HS-5 (cell line): ENCODE results near the gene PDE10A.

Experiments used
- DNase-seq: peaks from one replicate; pipeline ENCODE4 v3.0.0-alpha.2; 2012; ENCODE audit warnings: low read depth

The PDE10A gene

DNA sequence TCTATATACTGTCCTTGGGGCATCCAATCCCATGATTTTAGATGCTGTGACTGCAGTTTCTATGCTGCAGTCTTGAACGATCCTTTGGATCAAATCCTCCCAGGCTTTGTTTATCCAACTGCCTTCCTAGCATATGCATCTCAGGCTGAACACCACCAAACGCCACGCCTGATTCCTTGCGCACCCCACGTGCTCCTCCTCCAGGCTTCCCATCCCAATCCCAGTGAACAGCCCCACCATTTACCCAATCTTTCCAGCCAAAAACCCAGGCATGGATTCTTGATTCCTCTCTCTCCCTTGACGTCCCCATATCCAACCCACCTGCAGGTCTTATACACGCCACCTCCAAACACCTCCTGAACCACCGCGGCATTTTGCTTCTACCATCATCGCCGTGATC lies 7.8 kb downstream of the PDE10A start:
- no peak for DNase-seq

- DNase-seq = no peak
These were observed 8.9 kb downstream of the PDE10A start for GRCh38 chr6:165654144-165654543.

GRCh38 chr6:165653607-165654006 lies 9.4 kb downstream of the PDE10A start:
- no peak for DNase-seq

GRCh38 chr6:165653196-165653595 lies 9.8 kb downstream of the PDE10A start:
- no peak for DNase-seq

GRCh38 chr6:165652766-165653165 lies 10.3 kb downstream of the PDE10A start:
- no peak for DNase-seq

GRCh38 chr6:165649166-165650137 lies 13.6 kb downstream of the PDE10A start:
- DNase-seq = no peak

GRCh38 chr6:165647041-165647440 lies 16.0 kb downstream of the PDE10A start:
- no peak for DNase-seq

- no peak for DNase-seq
These were observed 17.1 kb downstream of the PDE10A start for GRCh38 chr6:165645919-165646318.

- DNase-seq = no peak
These were observed 18.3 kb downstream of the PDE10A start for GRCh38 chr6:165644586-165645266.

DNA sequence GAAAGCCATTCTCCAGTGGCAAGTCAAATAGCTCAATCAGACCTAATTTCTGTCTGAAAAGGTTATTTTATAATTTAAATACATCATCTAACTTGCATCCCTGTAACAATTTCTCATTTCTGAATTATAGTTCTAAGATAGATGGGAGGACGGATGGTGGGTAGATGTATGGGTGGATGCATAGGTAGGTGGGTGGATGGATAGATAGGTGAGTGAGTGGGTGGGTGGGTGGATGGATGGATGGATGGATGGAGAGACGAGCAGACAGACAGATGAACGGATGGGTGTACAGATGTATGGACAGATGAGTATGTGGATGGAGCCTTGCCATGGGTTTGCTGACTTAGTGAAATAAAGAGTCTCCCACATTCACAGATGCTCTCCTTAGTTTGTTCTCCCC lies 20.0 kb downstream of the PDE10A start:
- DNase-seq = no peak

GRCh38 chr6:165641672-165642156 lies 21.3 kb downstream of the PDE10A start:
- DNase-seq = no peak

- DNase-seq = no peak
These were observed 22.2 kb downstream of the PDE10A start for GRCh38 chr6:165640806-165641205.

DNA sequence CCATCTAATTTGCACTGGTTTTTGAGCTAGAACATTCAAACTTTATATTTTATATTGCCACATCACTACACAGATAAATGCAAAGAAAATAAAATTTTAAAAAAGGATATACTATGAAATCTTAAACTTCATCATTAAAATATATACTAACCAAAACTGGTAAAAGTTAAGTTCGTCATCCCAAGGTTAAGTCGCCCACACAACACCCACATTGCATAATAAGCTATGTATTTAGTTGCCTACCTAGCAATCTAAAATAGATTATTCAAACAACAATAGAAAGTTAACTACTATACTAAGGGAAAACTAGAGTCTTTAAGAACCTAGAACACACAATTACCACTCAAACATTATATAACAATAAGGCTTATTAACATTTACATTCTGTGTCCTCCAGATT lies 24.5 kb downstream of the PDE10A start:
- no peak for DNase-seq

- DNase-seq = no peak
These were observed 25.5 kb downstream of the PDE10A start for GRCh38 chr6:165637586-165637985.

GRCh38 chr6:165636402-165637048 lies 26.5 kb downstream of the PDE10A start:
- DNase-seq = no peak

GRCh38 chr6:165635965-165636364 lies 27.1 kb downstream of the PDE10A start:
- DNase-seq = no peak

DNA sequence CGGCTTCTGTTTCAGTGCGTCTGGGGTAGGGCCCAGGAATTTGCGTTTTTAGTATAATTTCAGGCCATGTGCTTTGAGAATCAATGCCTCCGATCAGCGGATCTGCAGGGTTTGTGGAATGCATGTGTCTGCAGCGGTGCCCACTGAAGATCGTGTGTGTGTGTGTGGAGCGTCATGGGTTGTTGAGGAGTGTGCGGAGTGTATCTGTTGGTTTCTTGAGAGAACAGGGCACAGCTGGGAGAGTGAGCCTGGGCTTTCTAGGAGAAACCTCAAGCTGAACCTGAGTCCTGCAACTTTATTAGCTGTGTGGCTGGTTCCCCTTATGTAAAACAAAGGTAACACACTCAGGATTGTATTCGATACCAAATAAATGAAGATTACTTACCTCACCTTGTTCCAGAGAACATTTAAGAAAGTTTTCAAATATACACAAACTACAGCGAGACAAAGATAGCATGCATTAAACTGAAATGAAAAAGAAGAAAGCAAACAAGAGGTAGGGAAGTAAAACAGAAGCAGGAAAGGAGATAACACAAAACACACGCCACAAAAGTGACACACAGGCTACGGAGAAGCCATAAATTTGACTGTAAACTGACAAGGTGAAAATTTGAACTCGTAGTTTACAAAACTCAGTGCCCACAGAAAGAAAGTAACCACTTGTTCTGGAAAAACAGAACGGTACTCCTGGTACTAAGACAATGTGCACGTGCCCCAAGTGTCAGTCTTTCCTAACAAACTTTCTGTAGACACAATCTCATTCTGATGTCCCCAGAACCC lies 28.8 kb downstream of the PDE10A start:
- DNase-seq = no peak

GRCh38 chr6:165632194-165632593 lies 30.8 kb downstream of the PDE10A start:
- DNase-seq = no peak

DNA sequence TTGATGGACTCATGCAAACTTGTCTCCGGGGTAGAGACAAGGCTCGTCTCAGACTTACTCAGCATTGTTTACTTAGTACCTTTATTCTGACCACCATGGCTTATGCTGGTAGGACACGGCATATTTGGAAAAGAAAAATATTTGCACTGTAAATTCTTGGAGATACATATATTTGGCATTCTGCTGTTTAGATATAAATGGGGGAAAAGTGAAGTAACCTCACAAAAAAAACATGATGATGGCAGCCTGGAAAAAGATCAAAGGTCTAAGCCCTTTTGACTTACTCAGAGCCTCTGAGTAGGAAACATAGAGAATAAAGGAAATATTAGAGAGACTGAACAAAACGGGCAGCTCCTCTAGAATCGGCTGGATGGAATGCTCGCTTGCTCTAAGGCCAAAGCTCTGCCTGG lies 32.5 kb downstream of the PDE10A start:
- no peak for DNase-seq

DNA sequence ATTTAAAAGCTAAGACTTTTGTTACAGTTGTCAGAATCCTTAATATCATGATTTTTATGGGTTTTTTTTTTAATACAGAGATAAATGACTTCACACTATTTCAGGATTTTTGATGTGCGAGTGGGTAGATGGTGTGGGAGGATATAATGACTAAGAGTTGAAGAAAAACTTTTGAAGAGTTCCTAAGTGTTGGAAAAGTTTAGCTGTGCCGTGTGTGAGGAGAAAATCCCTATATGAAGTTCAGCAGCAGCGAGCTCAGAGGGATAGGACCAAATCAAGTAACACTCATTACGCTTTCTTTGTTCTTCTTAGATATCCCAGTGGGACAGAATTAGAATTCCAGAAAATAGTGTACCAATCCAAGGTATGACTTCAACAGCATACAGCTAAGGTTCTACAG lies 34.1 kb downstream of the PDE10A start:
- DNase-seq = no peak

- no peak for DNase-seq
These were observed 35.7 kb downstream of the PDE10A start for GRCh38 chr6:165627366-165627765.

DNA sequence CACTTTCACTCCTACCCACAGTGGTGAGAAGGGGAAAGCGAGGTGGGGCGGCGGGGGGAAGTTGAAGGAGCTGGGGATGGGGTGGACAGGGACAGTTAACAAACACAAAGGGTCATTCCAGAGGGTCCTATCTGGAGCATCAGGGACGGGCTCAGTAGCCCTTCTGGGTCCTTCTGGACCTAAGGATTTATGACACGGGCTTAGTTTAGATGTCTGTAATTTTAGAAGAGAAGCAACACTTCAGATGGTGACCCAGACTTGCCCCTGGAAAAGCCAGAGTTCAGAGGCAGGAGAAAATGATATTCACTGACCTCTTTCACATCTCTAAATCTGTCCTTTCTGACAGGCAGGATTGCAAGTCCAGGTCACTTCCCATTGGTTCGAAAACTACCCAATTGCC lies 36.3 kb downstream of the PDE10A start:
- DNase-seq = no peak
